IMR-90 (cell line): ENCODE measurements around the gene CATSPER3. TPM values are rescaled to one million over a fixed set of nuclear protein-coding genes. Genes with fewer than 3 reads are reported as not detected.

Experiments
- ATAC-seq: fragments of 200-7000 bp; cut with Tn5 transposase; 2 replicates; pipeline ENCODE4 v1.9.1; 2020; ENCODE audit warnings: low read depth, mild to moderate bottlenecking, moderate library complexity
- BruUV-seq: library from RNA; stranded (reverse); fragments of 400-500 nt; replicated peaks from 2 replicates; lab custom pipeline; 2021; lab: Mats Ljungman, UMichigan
- CTCF ChIA-PET: fragments of 300-600 bp; formaldehyde crosslinking; extraction: SDS; loops from one replicate; lab custom pipeline; 2021; ENCODE audit warnings: antibody characterized with exemption; lab: Yijun Ruan, JAX
- POLR2A ChIA-PET: fragments of 300-600 bp; sonication (Branson Sonifier 250); formaldehyde crosslinking; loops from one replicate; lab custom pipeline; 2022; ENCODE audit warnings: antibody characterized with exemption; ENCODE audit not compliant: unreplicated experiment; lab: Charles Lee
- DNase-seq: peaks from one replicate; pipeline ENCODE4 v3.0.0; 2013
- H2AFZ ChIP-seq: replicated peaks from 2 replicates; pipeline ENCODE3; 2013; ENCODE audit warnings: low read length, mild to moderate bottlenecking; ENCODE audit not compliant: poor library complexity
- H2AK5ac ChIP-seq: 2 replicates; pipeline ENCODE4 v1.6.1; 2013; ENCODE audit warnings: low read depth, low read length, inconsistent platforms
- H2AK9ac ChIP-seq: replicated peaks from 2 replicates; pipeline ENCODE3; 2013; ENCODE audit warnings: mild to moderate bottlenecking, low read depth, low read length, moderate library complexity; ENCODE audit not compliant: poor library complexity
- H2BK120ac ChIP-seq: 2 replicates; pipeline ENCODE4 v1.6.1; 2013; ENCODE audit warnings: low read depth, low read length, inconsistent platforms
- H2BK15ac ChIP-seq: 3 replicates; pipeline ENCODE4 v1.6.1; 2013; ENCODE audit warnings: low read depth, low read length, inconsistent platforms
- H2BK20ac ChIP-seq: 2 replicates; pipeline ENCODE4 v1.6.1; 2013; ENCODE audit warnings: low read depth, mild to moderate bottlenecking, inconsistent platforms, low read length, moderate library complexity
- H2BK5ac ChIP-seq: 2 replicates; pipeline ENCODE4 v1.6.1; 2013; ENCODE audit warnings: mild to moderate bottlenecking, low read depth, low read length, inconsistent platforms; ENCODE audit not compliant: poor library complexity, severe bottlenecking
- H3K14ac ChIP-seq: replicated peaks from 2 replicates; pipeline ENCODE4 v1.6.1; 2013; ENCODE audit warnings: low read depth, low read length, inconsistent platforms
- H3K18ac ChIP-seq: 2 replicates; pipeline ENCODE4 v1.6.1; 2013; ENCODE audit warnings: low read depth, low read length, control low read depth
- H3K23ac ChIP-seq: 2 replicates; pipeline ENCODE4 v1.6.1; 2013; ENCODE audit warnings: low read depth, low read length, inconsistent platforms
- H3K27ac ChIP-seq: 2 replicates; pipeline ENCODE4 v1.5.1; 2013; ENCODE audit warnings: mild to moderate bottlenecking, control low read depth, low read length; ENCODE audit not compliant: insufficient read depth
- H3K27me3 ChIP-seq: 2 replicates; pipeline ENCODE4 v1.6.1; 2013; ENCODE audit warnings: low read length; ENCODE audit not compliant: control insufficient read depth, insufficient read depth
- H3K36me3 ChIP-seq: 2 replicates; pipeline ENCODE4 v1.6.1; 2013; ENCODE audit warnings: low read length, mixed read lengths; ENCODE audit not compliant: control insufficient read depth, insufficient read depth
- H3K4ac ChIP-seq: 2 replicates; pipeline ENCODE4 v1.6.1; 2013; ENCODE audit warnings: low read depth, low read length, inconsistent platforms
- H3K4me1 ChIP-seq: 2 replicates; pipeline ENCODE4 v1.6.1; 2013; ENCODE audit warnings: low read length, mixed read lengths; ENCODE audit not compliant: control insufficient read depth, insufficient read depth
- H3K4me2 ChIP-seq: 2 replicates; pipeline ENCODE4 v1.6.1; 2013; ENCODE audit warnings: low read depth, mild to moderate bottlenecking, control low read depth, low read length, moderate library complexity
- H3K4me3 ChIP-seq: 2 replicates; pipeline ENCODE4 v1.5.1; 2013; ENCODE audit warnings: low read depth, mild to moderate bottlenecking, control low read depth, low read length, moderate library complexity; ENCODE audit not compliant: insufficient read depth
- H3K56ac ChIP-seq: 2 replicates; pipeline ENCODE4 v1.6.1; 2013; ENCODE audit warnings: low read length, inconsistent platforms; ENCODE audit not compliant: insufficient read depth; ENCODE audit errors: extremely low read depth
- H3K79me1 ChIP-seq, 2 experiments: 2 replicates each; pipeline ENCODE4 v1.6.1; 2013; ENCODE audit warnings: low read length in 2 of 2, inconsistent platforms in 1 of 2, low read depth in 1 of 2
- H3K9ac ChIP-seq: 2 replicates; pipeline ENCODE4 v1.6.1; 2013; ENCODE audit warnings: low read depth, low read length, control low read depth
- H3K9me1 ChIP-seq: 2 replicates; pipeline ENCODE4 v1.6.1; 2013; ENCODE audit warnings: low read length, inconsistent platforms; ENCODE audit not compliant: insufficient read depth
- H3K9me3 ChIP-seq: 2 replicates; pipeline ENCODE4 v1.6.1; 2013; ENCODE audit warnings: low read length; ENCODE audit not compliant: control insufficient read depth, insufficient read depth
- H4K20me1 ChIP-seq: 2 replicates; pipeline ENCODE4 v1.6.1; 2013; ENCODE audit warnings: low read length, inconsistent platforms; ENCODE audit not compliant: insufficient read depth
- H4K5ac ChIP-seq: 2 replicates; pipeline ENCODE4 v1.6.1; 2013; ENCODE audit warnings: mild to moderate bottlenecking, low read depth, low read length, control low read depth
- H4K8ac ChIP-seq, 2 experiments: 2 replicates each; pipeline ENCODE4 v1.6.1; 2013; ENCODE audit warnings: low read depth in 2 of 2, low read length in 2 of 2, control low read depth in 1 of 2, inconsistent platforms in 1 of 2
- H4K91ac ChIP-seq: 2 replicates; pipeline ENCODE4 v1.6.1; 2013; ENCODE audit warnings: low read depth, low read length, inconsistent platforms; ENCODE audit not compliant: insufficient read depth
- BHLHE40 ChIP-seq: fragments of 150-350 bp; IDR thresholded peaks from 2 replicates; pipeline ENCODE4 v1.6.1; 2016; ENCODE audit warnings: mild to moderate bottlenecking, low read depth, low read length
- CEBPB ChIP-seq: IDR thresholded peaks from 2 replicates; pipeline ENCODE4 v1.6.1; 2012; ENCODE audit warnings: low read depth, low read length, improper control_type of control experiment
- FOS ChIP-seq: fragments of 150-350 bp; IDR thresholded peaks from 2 replicates; pipeline ENCODE4 v1.6.1; 2016; ENCODE audit warnings: low read depth, low read length
- MAZ ChIP-seq: IDR thresholded peaks from 2 replicates; pipeline ENCODE4 v1.6.1; 2012; ENCODE audit warnings: low read depth, mild to moderate bottlenecking, low read length, improper control_type of control experiment, moderate library complexity, borderline replicate concordance
- POLR2A ChIP-seq: IDR thresholded peaks from 2 replicates; pipeline ENCODE4 v1.6.1; 2012; ENCODE audit warnings: mild to moderate bottlenecking, low read depth, low read length
- dilution Hi-C: fragments of 300-500 bp; cut with HindIII; formaldehyde crosslinking; loops from one replicate; pipeline ENCODE4 v1.14.3; 2018; ENCODE audit warnings: low sequenced_read_pairs; ENCODE audit not compliant: unreplicated experiment
- in situ Hi-C: fragments of 300-500 bp; cut with MboI; formaldehyde crosslinking; loops from 3 replicates; pipeline ENCODE4 v1.14.3; 2019; ENCODE audit warnings: low sequenced_read_pairs, inconsistent platforms, mixed read lengths
- intact Hi-C: fragments of 100-400 bp; cut with micrococcal nuclease; formaldehyde crosslinking; loops from 2 replicates; pipeline ENCODE4 v1.10.0; 2022
- polyA plus RNA-seq, 3 experiments: library from polyadenylated mRNA; depleted of rRNA; stranded (reverse); fragments of >200 nt; gene quantifications; 2 replicates each; pipeline ENCODE4 v1.2.3, GENCODE V29; 2012; ENCODE audit warnings: low replicate concordance in 1 of 3
- total RNA-seq: library from RNA; depleted of rRNA; stranded (reverse); fragments of >200 nt; gene quantifications from 2 replicates; pipeline ENCODE4 v1.2.3, GENCODE V29; 2012
- TF ChIP-seq, protein P1 (sequence below): conservative IDR thresholded peaks from 2 replicates; pipeline ENCODE4 v1.5.1; 2012; ENCODE audit warnings: mild to moderate bottlenecking, low read depth, low read length, improper control_type of control experiment
- TF ChIP-seq, protein P2 (sequence below): fragments of 150-350 bp; IDR thresholded peaks from 2 replicates; pipeline ENCODE4 v1.6.1; 2016; ENCODE audit warnings: low read depth, mild to moderate bottlenecking, low read length, moderate library complexity, borderline replicate concordance

CATSPER3 gene
- total and polyA plus RNA-seq, 2 of the 4 experiments (the other 2 are of a cell fraction): under 0.01 to 0.12 TPM

DNA sequence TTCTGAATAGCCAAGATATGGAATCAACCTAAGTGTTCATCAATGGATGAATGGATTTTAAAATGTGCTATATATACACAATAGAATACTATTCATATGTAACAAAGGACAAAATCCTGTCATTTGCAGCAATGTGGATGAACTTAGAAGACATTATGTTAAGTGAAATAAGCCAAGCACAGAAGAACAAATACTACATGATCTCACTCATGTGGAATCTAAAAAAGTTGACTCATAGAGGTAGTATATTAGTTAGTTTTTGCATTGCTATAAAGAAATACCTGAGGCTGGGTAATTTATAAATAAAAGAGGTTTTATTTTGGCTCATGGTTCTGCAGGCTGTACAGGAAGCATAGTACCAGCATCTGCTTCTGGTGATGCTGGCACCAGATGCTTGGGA lies 8.1 kb downstream of the CATSPER3 start:
- H2BK15ac ChIP-seq: no peak overlapping the region
- H2BK20ac ChIP-seq: no peak overlapping the region
- H4K8ac ChIP-seq: no peak overlapping the region
- H3K4me1 ChIP-seq: no peaks in the 10 kb centered on the region
- H3K4me3 ChIP-seq: no peak overlapping the region
- dilution Hi-C loops (no loop called here), in situ Hi-C loops (no loop called here), intact Hi-C loops (no loop called here)
- no peak overlapping the region for H3K4me2 ChIP-seq
- H3K56ac ChIP-seq: no peak overlapping the region
- H3K9me3 ChIP-seq: peaks cover 3% of the 10 kb centered on the region; the same call in 1 of the 2 replicates
- H3K9me1 ChIP-seq: peaks cover 4% of the 10 kb centered on the region
- no peaks in the 10 kb centered on the region for H3K36me3 ChIP-seq
- no peaks in the 10 kb centered on the region for H3K79me1 ChIP-seq
- no peak overlapping the region for H3K27ac ChIP-seq
- no peak overlapping the region for H4K5ac ChIP-seq
- no peak overlapping the region for H3K14ac ChIP-seq
- H2BK5ac ChIP-seq: no peak overlapping the region
- TF ChIP-seq, protein P1, sequence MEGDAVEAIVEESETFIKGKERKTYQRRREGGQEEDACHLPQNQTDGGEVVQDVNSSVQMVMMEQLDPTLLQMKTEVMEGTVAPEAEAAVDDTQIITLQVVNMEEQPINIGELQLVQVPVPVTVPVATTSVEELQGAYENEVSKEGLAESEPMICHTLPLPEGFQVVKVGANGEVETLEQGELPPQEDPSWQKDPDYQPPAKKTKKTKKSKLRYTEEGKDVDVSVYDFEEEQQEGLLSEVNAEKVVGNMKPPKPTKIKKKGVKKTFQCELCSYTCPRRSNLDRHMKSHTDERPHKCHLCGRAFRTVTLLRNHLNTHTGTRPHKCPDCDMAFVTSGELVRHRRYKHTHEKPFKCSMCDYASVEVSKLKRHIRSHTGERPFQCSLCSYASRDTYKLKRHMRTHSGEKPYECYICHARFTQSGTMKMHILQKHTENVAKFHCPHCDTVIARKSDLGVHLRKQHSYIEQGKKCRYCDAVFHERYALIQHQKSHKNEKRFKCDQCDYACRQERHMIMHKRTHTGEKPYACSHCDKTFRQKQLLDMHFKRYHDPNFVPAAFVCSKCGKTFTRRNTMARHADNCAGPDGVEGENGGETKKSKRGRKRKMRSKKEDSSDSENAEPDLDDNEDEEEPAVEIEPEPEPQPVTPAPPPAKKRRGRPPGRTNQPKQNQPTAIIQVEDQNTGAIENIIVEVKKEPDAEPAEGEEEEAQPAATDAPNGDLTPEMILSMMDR: no peak
- TF ChIP-seq MAZ: no peak
- TF ChIP-seq POLR2A: no peak
- no peak for TF ChIP-seq BHLHE40
- TF ChIP-seq, protein P2, sequence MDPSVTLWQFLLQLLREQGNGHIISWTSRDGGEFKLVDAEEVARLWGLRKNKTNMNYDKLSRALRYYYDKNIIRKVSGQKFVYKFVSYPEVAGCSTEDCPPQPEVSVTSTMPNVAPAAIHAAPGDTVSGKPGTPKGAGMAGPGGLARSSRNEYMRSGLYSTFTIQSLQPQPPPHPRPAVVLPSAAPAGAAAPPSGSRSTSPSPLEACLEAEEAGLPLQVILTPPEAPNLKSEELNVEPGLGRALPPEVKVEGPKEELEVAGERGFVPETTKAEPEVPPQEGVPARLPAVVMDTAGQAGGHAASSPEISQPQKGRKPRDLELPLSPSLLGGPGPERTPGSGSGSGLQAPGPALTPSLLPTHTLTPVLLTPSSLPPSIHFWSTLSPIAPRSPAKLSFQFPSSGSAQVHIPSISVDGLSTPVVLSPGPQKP: no peak
- TF ChIP-seq CEBPB: no peak
- TF ChIP-seq FOS: no peak
- H4K91ac ChIP-seq: no peak overlapping the region
- H3K27me3 ChIP-seq: no peaks in the 10 kb centered on the region
- DNase-seq (peak; percentile 31), ATAC-seq (peak; percentile 29)
- H2AK9ac ChIP-seq: no peak overlapping the region
- H3K18ac ChIP-seq: no peak overlapping the region
- ChIA-PET CTCF (no interaction called here), POLR2A (no interaction called here)
- no peak overlapping the region for H3K23ac ChIP-seq
- no peaks in the 10 kb centered on the region; the same call in 1 of the 2 replicates for H4K20me1 ChIP-seq
- H2AFZ ChIP-seq: no peak overlapping the region
- no peak overlapping the region for H3K9ac ChIP-seq
- H2BK120ac ChIP-seq: no peak overlapping the region
- no peak overlapping the region for H3K4ac ChIP-seq
- H2AK5ac ChIP-seq: no peak overlapping the region
- BruUV-seq: no TSS peak
